ENCODE measurements around the gene RNF115. TPM values are rescaled to one million over a fixed set of nuclear protein-coding genes. Genes with fewer than 3 reads are reported as not detected.

The RNF115 gene
- total and polyA plus RNA-seq, 2 donors (not counting 1 experiment from before 2014, with no cell fraction given): 4.6 to 19.8 TPM

DNA sequence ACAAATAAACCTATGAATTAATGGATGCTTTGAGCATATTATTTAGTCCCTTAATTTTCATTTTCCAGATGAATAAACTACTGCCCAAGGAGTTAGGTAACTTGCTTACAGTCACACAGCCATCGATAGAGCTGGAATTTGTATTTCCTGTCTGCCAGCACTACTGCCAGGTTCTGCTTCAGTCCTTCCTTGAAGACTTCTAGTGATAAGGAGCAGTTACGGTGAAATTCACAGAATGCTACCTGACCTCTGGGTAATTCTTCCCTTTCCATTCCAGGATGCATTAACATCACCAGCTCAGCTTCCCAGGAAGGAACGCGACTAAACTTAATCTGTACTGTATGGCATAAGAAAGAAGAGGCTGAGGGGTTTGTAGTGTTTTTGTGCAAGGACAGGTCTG lies 93.4 kb downstream of the RNF115 start:
- H3K27me3 ChIP-seq (replicated peaks in 1 of 4; ENCODE audit: control extremely low read depth in 1 of 4, control insufficient read depth in 3 of 4, insufficient read depth in 4 of 4, low read length in 3 of 4): no peaks in the 10 kb centered on the region
- no peak overlapping the region for H3K27ac ChIP-seq (ENCODE audit: low read length in 2 of 2)
- peaks cover 0 to 1% of the 10 kb centered on the region in 2 experiments for H3K36me3 ChIP-seq (replicated peaks in 1 of 2; ENCODE audit: control extremely low read depth in 1 of 2, control insufficient read depth in 1 of 2, extremely low read depth in 1 of 2, insufficient read depth in 2 of 2, low read length in 1 of 2)
- Mint-ChIP-seq H3K4me3 (no peak overlapping the region), H3K27me3 (no peaks in the 10 kb centered on the region), H3K4me1 (peaks cover 2% of the 10 kb centered on the region), H3K27ac (no peak overlapping the region), H3K9me3 (ENCODE audit: insufficient read depth) (no peaks in the 10 kb centered on the region)
- H3K79me2 ChIP-seq (ENCODE audit: control insufficient read depth, insufficient read depth, low read length): no peaks in the 10 kb centered on the region
- POLR2A ChIA-PET: no interaction called here
- H3K4me3 ChIP-seq (ENCODE audit: control extremely low read depth in 1 of 5, extremely low read depth in 1 of 5, insufficient read depth in 1 of 5, low read depth in 2 of 5, low read length in 4 of 5): no peak overlapping the region
- H3K4me2 ChIP-seq (replicated peaks; ENCODE audit: low read depth, low read length, poor library complexity, severe bottlenecking): no peak overlapping the region
- CTCF ChIA-PET: no interaction called here
- H3K4me1 ChIP-seq (ENCODE audit: control insufficient read depth in 2 of 2, insufficient read depth in 2 of 2, low read length in 2 of 2): no peaks in the 10 kb centered on the region
- H3K9me3 ChIP-seq (ENCODE audit: control extremely low read depth in 1 of 3, control insufficient read depth in 2 of 3, insufficient read depth in 1 of 3, low read length in 2 of 3): no peaks in the 10 kb centered on the region
- TF ChIP-seq EZH2 (IDR thresholded peaks at IDR 0.05; ENCODE audit: borderline replicate concordance, insufficient read depth, low read depth, low read length, poor library complexity, severe bottlenecking): no peak
- TF ChIP-seq, protein P1, sequence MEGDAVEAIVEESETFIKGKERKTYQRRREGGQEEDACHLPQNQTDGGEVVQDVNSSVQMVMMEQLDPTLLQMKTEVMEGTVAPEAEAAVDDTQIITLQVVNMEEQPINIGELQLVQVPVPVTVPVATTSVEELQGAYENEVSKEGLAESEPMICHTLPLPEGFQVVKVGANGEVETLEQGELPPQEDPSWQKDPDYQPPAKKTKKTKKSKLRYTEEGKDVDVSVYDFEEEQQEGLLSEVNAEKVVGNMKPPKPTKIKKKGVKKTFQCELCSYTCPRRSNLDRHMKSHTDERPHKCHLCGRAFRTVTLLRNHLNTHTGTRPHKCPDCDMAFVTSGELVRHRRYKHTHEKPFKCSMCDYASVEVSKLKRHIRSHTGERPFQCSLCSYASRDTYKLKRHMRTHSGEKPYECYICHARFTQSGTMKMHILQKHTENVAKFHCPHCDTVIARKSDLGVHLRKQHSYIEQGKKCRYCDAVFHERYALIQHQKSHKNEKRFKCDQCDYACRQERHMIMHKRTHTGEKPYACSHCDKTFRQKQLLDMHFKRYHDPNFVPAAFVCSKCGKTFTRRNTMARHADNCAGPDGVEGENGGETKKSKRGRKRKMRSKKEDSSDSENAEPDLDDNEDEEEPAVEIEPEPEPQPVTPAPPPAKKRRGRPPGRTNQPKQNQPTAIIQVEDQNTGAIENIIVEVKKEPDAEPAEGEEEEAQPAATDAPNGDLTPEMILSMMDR (IDR thresholded peaks at IDR 0.05): no peak
- no peak for ATAC-seq (ENCODE audit: low read depth)
- H3K9ac ChIP-seq (ENCODE audit: low read length): no peak overlapping the region
- intact Hi-C loops (cut with micrococcal nuclease): no loop called here
- no peaks in the 10 kb centered on the region for H4K20me1 ChIP-seq (ENCODE audit: control insufficient read depth, insufficient read depth, low read length, poor library complexity, severe bottlenecking)
- no peak overlapping the region for H2AFZ ChIP-seq (ENCODE audit: insufficient read depth, low read depth, low read length, poor library complexity, severe bottlenecking)
- 81% methylated on average over 3 of the region's 4 CpGs for WGBS (ENCODE audit: insufficient coverage)
- DNase-seq: no peak

DNA sequence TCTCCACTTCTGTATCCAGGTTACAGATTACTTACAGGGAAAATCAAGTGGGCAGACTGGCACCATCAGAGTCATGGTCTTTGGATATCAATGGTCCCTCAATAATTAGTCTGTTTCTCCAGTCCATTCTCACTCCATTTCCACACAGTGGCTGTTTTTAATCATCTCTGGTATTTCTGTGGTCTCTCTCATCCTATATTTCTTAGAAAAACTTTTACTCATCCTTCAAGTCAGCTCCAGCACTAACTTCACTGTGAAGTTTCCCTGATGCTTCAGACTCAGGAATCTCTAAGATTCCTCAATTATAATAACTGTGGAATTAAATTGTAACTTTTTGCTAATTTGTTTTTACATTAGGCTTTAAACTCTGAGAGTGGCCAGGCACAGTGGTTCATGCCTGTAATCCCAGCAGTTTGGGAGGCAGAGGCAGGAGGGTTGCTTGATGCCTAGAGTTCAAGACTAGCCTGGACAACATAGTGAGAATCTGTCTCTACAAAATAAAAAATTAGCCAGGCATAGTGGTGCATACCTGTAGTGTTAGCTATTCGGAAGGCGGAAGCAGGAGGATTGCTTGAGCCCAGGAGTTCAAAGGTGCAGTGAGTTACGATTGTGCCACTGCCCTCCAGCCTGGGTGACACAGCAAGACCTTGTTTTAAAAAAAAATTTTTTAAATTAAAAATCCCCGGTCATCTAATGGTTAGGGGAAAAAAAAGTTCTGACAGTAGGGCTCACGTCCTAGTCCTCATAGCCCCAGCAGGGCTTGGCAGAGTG lies 94.0 kb downstream of the RNF115 start:
- CTCF ChIA-PET: no interaction called here
- H3K27ac Mint-ChIP-seq: no peak overlapping the region
- intact Hi-C loops (cut with micrococcal nuclease): no loop called here

More for the DNA sequence above, 94.0 kb downstream of the RNF115 start:
- Histone ChIP-seq H3K27ac (ENCODE audit: low read length in 2 of 2) (no peak overlapping the region), H3K27me3 (replicated peaks in 1 of 4; ENCODE audit: control extremely low read depth in 1 of 4, control insufficient read depth in 3 of 4, insufficient read depth in 4 of 4, low read length in 3 of 4) (no peaks in the 10 kb centered on the region), H3K4me3 (ENCODE audit: control extremely low read depth in 1 of 5, extremely low read depth in 1 of 5, insufficient read depth in 1 of 5, low read depth in 2 of 5, low read length in 4 of 5) (no peak overlapping the region), H3K9me3 (ENCODE audit: control extremely low read depth in 1 of 3, control insufficient read depth in 2 of 3, insufficient read depth in 1 of 3, low read length in 2 of 3) (no peaks in the 10 kb centered on the region), H4K20me1 (ENCODE audit: control insufficient read depth, insufficient read depth, low read length, poor library complexity, severe bottlenecking) (no peaks in the 10 kb centered on the region), H3K9ac (ENCODE audit: low read length) (no peak overlapping the region), H3K79me2 (ENCODE audit: control insufficient read depth, insufficient read depth, low read length) (no peaks in the 10 kb centered on the region), H2AFZ (ENCODE audit: insufficient read depth, low read depth, low read length, poor library complexity, severe bottlenecking) (no peak overlapping the region), H3K36me3 (replicated peaks in 1 of 2; ENCODE audit: control extremely low read depth in 1 of 2, control insufficient read depth in 1 of 2, extremely low read depth in 1 of 2, insufficient read depth in 2 of 2, low read length in 1 of 2) (peaks cover 0 to 1% of the 10 kb centered on the region in 2 experiments), H3K4me1 (ENCODE audit: control insufficient read depth in 2 of 2, insufficient read depth in 2 of 2, low read length in 2 of 2) (no peaks in the 10 kb centered on the region), H3K4me2 (replicated peaks; ENCODE audit: low read depth, low read length, poor library complexity, severe bottlenecking) (no peak overlapping the region)
- no peaks in the 10 kb centered on the region for H3K9me3 Mint-ChIP-seq (ENCODE audit: insufficient read depth)
- TF ChIP-seq, protein P1 (IDR thresholded peaks at IDR 0.05): no peak
- no peak for TF ChIP-seq EZH2 (IDR thresholded peaks at IDR 0.05; ENCODE audit: borderline replicate concordance, insufficient read depth, low read depth, low read length, poor library complexity, severe bottlenecking)
- 100% methylated on average over 3 of the region's 5 CpGs for WGBS (ENCODE audit: insufficient coverage)
- no peaks in the 10 kb centered on the region for H3K27me3 Mint-ChIP-seq
- POLR2A ChIA-PET: no interaction called here
- DNase-seq (no peak), ATAC-seq (ENCODE audit: low read depth) (no peak)
- H3K4me3 Mint-ChIP-seq: no peak overlapping the region
- peaks cover 2% of the 10 kb centered on the region for H3K4me1 Mint-ChIP-seq
